Fibroblast of villous mesenchyme (primary cell): ENCODE results near the gene WHRN. TPM values are rescaled to one million over a fixed set of nuclear protein-coding genes. Genes with fewer than 3 reads are reported as not detected.

Experiments
- DNase-seq: peaks from one replicate; pipeline ENCODE4 v3.0.0-alpha.2; 2010; ENCODE audit warnings: low read depth
- H3K4me3 ChIP-seq: 2 replicates; pipeline ENCODE4 v1.5.1; 2011; ENCODE audit warnings: low read depth, mild to moderate bottlenecking, low read length
- CTCF ChIP-seq: IDR thresholded peaks from 2 replicates; pipeline ENCODE4 v1.5.1; 2012; ENCODE audit warnings: low read depth, mild to moderate bottlenecking, low read length; ENCODE audit not compliant: insufficient read depth
- total RNA-seq: library from RNA; depleted of rRNA; stranded (reverse); fragments of >200 nt; gene quantifications from 2 replicates; pipeline ENCODE4 v1.2.3, GENCODE V29; 2012

The WHRN gene
- 1.3 and 1.6 TPM in 2 replicates for total RNA-seq

GRCh38 chr9:114505187-114506081 lies at the start of gene WHRN:
Gene WHRN (minus strand): TSS chr9:114505473. CDS start chr9:114504801, 672 bp downstream.
- DNase-seq = peak; percentile 88
- TF ChIP-seq CTCF = no peak

GRCh38 chr9:114553202-114553601 lies 47.9 kb upstream of the WHRN start:
- no peak for TF ChIP-seq CTCF
- no peak overlapping the region for H3K4me3 ChIP-seq
- no peak for DNase-seq

More at GRCh38 chr9:114505187-114506081, at the start of gene WHRN:
- H3K4me3 ChIP-seq = peak within 1 kb of the TSS; percentile 68

DNA sequence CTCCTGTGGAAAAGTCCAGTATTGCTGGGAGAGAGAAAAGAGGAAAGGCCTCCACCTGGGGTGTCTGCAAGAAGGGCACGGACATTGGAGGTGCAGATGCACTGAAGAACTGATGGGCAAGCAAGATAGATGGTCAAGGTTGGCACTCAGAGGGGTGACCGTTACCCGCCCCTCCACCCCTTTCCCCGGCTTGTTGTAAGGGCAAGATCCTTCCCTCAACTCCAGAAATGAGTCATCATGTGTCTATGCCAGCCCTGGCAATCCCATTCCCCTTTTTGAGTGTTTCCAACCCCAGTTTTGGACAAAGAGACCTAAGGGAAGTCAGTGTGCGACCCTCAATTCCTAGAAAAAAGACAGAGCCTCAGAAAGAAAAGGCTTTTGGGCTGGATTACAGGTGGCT lies 47.4 kb upstream of the WHRN start:
- no peak overlapping the region for H3K4me3 ChIP-seq
- TF ChIP-seq CTCF = no peak
- DNase-seq = no peak

GRCh38 chr9:114551750-114552685 lies 46.7 kb upstream of the WHRN start:
- peak; percentile 93 for DNase-seq
- no peak for TF ChIP-seq CTCF
- no peak overlapping the region for H3K4me3 ChIP-seq

GRCh38 chr9:114549697-114550330 lies 44.5 kb upstream of the WHRN start:
- no peak for DNase-seq
- H3K4me3 ChIP-seq = no peak overlapping the region
- TF ChIP-seq CTCF = no peak

- DNase-seq = no peak
- TF ChIP-seq CTCF = no peak
- H3K4me3 ChIP-seq = no peak overlapping the region
These were observed 41.6 kb upstream of the WHRN start for GRCh38 chr9:114546851-114547250.
